ENCODE measurements around the gene KPNA6. TPM values are rescaled to one million over a fixed set of nuclear protein-coding genes. Genes with fewer than 3 reads are reported as not detected.

Gene KPNA6
- total RNA-seq, 1 donor from 2014 or later: 21.2 TPM

DNA sequence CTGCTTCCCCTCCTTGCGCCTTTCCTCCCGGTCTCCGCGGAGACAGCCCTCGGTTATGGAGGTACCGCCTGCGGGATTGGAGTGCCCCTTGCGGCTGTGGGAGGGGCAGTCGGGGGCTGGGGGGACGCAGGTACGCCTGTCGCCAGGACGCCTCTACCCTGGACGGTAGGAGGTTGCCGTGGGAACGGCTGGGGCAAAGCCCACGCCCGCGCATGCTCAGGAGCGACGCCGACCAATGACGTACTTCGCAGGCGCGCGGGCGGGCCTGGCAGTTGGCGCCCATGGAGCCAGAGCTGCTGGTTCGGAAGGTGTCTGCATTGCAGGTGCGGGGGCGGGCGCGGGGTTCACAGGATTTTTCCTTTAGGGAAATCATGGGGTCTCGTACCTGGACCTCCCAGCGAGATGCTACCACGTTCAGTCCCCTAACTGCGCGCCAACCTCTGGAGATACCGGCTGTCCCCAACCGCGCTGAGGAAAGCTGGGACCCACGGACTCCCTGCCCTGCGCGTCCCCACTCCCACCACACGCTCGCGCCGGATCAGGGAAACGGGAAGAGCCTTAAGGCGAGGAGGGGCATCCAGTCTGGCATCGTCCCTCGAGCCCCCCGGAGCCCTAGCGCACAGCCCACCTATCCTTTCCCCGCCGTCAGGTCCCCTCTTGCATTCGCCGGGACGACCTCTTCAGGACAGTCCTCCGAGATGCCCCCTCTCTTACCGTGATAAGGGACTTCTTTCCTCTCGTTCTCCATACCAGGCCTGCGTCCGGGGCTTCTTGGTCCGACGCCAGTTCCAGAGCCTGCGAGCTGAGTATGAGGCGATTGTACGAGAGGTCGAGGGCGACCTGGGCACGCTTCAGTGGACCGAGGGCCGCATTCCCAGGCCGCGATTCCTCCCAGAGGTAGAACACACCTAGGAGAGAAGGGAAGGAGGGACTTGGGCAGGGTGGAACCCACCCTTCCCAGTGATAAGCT is 97.8 kb downstream of the KPNA6 start, which contains the start of gene IQCC:
Gene IQCC (plus strand): TSS at position 271 of the 970 bp plus-strand sequence. CDS start 11 bp downstream, at position 282.
- FAIRE-seq: no peak
- DNase-seq (ENCODE audit: low spot score in 2 of 2): peak; percentile 83 to 95

DNA sequence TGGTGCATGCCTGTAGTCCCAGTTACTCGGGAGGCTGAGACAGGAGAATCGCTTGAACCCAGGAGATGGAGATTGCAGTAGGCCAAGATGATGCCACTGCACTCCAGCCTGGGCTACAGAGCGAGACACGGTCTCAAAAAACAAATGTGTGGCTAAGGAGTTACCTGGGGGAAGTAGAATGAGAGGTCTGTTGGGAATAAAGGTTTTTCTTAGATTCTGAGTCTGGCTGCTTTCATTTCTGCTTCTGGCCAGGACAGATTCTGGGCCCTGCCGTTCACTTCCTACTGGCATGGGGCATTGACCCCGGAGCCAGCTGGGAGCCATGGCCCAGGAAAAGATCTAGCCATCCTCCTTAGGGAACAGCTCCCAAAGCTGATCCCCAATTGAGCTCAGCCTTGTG is 100.6 kb downstream of the KPNA6 start:
- DNase-seq (ENCODE audit: low spot score in 2 of 2) (no peak), FAIRE-seq (no peak)

DNA sequence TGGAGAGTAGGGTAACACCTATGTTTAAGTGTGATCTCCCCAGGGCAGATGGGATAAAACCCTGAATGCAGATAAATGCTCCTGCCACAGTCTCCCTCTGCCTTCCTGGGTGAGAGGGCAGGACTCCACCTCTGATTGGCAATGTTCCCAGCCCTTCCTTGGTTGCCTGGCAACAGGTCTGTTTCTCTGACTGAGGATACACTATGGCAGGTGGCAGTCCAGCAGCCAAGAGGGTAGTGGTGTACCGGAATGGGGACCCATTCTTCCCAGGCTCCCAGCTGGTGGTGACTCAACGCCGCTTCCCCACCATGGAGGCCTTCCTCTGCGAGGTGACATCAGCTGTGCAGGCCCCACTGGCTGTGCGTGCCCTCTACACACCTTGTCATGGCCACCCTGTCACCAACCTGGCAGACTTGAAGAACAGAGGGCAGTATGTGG is 101.1 kb downstream of the KPNA6 start, which contains the start of gene DCDC2B:
Gene DCDC2B (plus strand): TSS at position 199 of the 438 bp plus-strand sequence. CDS start 5 bp downstream, at position 204.
- FAIRE-seq (no peak), DNase-seq (ENCODE audit: low spot score in 2 of 2) (no peak)

DNA sequence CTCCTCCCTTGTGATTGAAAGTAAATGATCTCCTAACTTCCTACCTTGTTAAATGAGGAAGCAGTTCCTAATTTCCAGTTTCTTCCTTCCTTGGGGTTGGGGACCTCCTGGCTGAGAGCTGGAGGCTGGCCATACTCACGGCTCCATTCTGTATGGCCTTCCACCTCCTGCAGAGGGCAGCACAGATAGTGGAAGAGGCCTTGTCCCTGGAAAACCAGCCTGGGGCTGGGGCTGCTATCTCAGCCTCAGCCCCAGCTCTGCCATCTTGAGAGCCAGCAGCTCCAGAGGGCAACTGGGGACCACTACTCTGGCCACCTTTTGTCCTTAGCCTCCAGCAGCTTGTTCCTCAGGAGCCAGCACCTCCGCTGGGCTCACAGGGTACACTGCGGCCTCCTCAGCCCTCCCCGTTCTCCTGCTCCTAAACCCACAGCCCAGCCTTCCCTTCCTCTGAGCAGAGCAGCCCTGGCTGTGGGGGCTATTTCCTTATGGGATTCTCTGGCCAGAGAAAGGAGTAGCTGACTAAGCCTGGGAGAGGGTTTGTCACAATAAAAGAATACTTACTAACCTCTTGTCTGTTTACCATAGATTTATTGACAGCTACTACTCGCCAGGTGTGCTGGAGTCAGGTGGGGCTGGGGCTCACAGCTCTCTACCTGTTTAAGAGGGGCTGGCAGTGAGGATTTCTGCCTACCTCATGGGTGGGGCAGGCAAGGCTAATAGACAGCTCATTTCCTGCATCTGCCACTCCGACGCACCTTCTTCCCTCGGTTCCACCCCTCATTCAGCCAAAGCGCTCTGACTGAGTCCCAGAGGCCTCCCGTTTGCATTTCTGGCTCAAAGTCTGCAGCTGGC is 108.0 kb downstream of the KPNA6 start:
- FAIRE-seq (no peak), DNase-seq (ENCODE audit: low spot score in 2 of 2) (peak in 1 of 2 donors; percentile 67)

DNA sequence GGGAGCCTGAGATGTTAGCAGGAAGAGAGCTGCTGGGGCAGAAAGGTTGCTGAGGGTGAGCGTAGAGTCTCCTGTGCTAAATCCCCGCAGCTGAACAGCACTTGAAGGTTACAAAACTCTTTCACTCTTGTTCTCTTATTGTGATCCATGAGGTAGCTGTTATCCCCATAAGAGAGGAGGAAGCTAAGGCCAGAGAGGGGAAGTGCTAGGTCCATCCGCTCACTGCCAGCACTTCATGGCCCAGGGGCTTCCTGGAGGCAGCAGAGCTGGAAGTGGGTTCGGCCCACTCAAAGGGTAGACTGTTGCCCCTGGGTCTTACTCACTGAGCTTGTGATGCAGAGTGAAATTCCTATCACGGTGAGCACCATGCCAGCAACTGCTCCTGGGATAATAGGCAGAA is 108.7 kb downstream of the KPNA6 start:
- no peak for FAIRE-seq
- no peak for DNase-seq (ENCODE audit: low spot score in 2 of 2)

DNA sequence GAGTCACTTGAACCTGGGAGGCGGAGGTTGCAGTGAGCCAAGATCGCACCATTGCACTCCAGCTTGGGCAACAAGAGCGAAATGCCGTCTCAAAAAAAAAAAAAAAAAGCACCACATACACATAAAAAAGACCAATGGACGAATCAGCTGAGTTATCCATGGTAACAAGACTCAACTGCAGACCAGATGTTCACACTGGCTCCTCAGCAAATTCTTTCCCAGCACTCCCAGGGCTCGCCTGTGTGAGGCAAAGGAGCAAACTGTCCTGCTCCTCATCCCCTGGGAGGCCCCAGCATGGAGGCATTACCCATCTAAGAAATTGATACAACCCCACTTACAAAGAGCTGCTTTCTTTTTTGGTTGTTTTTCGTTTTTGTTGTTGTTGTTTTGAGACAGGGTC is 111.2 kb downstream of the KPNA6 start:
- DNase-seq (ENCODE audit: low spot score in 2 of 2) (no peak), FAIRE-seq (no peak)

DNA sequence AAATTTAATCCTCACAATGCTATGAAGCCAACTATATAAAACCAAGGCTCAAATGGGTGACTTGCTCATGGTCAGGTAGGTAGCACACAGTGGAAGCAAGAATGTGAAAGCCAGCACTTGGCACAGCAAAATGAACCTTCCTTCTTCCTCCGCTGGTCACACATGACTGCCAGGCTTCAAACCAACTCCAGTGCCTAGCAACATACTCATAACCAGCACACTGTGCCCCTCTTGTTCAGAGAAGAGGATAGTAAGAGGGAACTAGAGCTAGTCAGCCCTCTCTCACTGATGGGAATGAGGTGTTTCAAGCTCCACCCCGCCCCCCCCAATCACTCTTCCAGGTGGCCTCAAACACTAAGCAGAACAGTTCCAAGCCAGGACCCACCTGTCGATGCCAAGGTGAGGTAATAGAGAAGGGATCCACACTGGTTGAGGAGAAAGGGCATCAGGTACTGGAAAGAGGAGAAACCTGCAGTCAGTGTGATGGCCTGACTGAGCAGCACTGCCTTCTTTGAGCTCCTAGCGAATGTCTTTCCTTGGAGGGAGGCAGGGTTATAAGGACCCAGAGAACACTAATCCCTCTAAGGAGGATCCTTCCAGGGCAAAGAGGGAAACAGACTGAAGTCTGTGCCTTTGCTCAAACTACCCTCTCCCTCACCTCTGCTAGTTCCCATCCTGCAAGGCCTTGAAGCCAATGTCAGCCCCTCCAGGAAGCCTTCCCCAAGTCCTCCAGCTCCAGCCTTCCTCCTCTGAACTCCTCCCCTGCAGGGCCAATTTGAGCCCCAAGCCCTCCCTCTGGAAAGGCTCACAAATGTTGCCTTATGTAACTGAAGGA is 113.1 kb downstream of the KPNA6 start:
- no peak for FAIRE-seq
- no peak for DNase-seq (ENCODE audit: low spot score in 2 of 2)

DNA sequence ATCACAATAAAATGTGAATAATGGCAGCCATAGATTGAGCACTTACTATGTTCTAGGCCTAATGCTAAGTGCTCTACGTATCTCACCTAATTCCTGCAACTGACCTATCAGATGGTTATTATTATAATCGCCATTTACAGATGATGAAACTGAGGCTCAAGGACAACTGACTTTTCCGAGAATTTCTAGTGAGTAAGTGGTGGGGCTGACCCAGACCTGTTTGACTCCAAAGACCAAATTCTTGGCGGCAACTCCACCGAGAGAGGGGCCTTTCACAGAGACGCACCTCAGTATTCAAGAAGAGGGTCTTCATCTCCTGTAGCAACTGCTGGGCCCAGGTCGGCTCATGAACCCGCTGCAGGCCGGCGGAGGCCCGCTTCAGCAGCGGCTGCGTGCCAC is 113.7 kb downstream of the KPNA6 start:
- FAIRE-seq: no peak
- DNase-seq (ENCODE audit: low spot score in 2 of 2): no peak

DNA sequence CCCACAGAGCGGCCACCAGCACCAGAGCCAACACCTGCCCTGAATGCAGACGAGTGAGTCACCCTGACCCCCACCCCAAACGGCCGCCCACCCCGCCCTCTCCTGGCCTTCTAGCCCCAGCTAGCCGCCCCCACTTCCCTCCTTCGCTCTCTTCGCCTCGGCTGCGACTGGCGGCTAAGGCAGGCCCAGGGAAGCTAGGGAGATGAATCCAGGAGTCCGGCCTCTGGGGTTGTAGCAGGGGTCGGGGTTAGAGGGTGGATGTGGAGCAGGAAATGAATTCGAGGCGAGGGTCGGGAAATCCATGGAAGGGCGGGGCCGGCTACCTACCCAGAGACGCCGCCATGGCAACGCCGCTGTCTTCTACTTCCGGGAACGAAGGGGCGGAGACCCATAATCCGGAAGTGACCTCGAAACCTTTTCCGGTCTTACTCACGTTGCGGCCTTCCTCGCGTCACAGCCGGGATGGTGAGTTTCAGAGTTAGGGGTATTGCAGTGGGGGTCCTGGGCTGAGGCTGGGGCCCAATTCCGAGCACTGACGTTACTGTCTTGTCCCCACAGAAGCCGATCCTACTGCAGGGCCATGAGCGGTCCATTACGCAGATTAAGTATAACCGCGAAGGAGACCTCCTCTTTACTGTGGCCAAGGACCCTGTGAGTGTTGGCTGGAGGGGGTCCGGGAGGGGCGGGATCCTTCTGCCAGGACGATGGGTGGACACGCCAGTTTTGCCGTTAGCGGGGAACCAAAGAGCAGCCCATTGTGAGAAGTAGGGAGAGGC is 114.3 kb downstream of the KPNA6 start, which contains the start of the genes EIF3I and TMEM234:
Gene EIF3I (plus strand): TSS at position 428 of the 776 bp plus-strand sequence. CDS start 35 bp downstream, at position 463.
Gene TMEM234 (minus strand): TSS at position 374 of the 776 bp plus-strand sequence. CDS start 31 bp downstream, at position 343.
- FAIRE-seq: no peak
- peak; percentile 86 to 97 for DNase-seq (ENCODE audit: low spot score in 2 of 2)

DNA sequence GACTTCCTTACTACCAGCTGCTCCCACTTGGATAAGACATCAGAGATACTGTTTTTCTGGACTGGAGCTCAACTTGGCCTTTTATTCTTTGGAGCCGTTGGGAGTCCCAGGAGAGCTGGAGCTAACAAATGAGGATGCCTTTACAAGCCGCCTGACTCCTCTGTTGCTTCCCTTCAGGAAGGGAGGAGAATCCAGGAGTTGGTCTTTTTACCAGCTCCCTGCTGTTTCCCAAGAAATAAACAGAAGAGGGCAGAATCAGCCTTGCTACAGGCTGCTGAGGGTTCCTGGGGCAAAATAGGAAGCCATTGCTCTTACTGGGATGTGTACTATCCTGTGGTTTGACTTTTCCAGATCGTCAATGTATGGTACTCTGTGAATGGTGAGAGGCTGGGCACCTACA is 115.8 kb downstream of the KPNA6 start:
- FAIRE-seq (no peak), DNase-seq (ENCODE audit: low spot score in 2 of 2) (no peak)

DNA sequence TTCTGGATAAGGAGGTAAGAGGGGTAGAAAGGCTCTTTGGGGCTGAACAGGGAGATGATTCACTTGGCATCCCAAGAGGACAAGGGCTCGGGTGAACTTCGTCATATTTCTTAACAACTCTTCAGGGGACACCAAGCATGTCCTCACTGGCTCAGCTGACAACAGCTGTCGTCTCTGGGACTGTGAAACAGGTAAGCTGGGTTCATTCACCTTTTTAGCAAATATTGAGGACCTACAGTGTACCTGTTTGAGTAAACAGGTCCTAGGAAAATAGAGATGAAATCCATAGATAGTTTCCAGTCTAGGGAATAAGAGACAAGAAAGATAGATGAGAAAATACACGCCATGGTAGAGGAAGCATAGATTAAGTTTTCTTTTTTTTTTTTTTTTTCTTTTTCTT is 116.4 kb downstream of the KPNA6 start:
- DNase-seq (ENCODE audit: low spot score in 2 of 2) (no peak), FAIRE-seq (no peak)

Small RNA genes within 50 kb of the gene (small RNA-seq; reads per million reads assigned to genes)
- gene MIR5585 (not detected), gene RF00017 (not detected)

Other genes with a start within 250 kb of the KPNA6 start
- 455 TPM for gene PTP4A2, start 169.7 kb upstream of the KPNA6 start, total RNA-seq
- gene KHDRBS1, start 94.2 kb upstream of the KPNA6 start, total RNA-seq: 105 TPM
- 5.3 TPM for gene TMEM39B, start 35.1 kb upstream of the KPNA6 start, total RNA-seq
- gene TXLNA, start 71.6 kb downstream of the KPNA6 start, total RNA-seq: 20.4 TPM
- gene CCDC28B, start 92.5 kb downstream of the KPNA6 start, total RNA-seq: 34.2 TPM
- 3.3 TPM for gene IQCC, start 97.6 kb downstream of the KPNA6 start, total RNA-seq
- gene DCDC2B, start 101.0 kb downstream of the KPNA6 start, total RNA-seq: not detected
- gene TMEM234, start 114.3 kb downstream of the KPNA6 start, total RNA-seq: 12.2 TPM
- gene EIF3I, start 114.4 kb downstream of the KPNA6 start, total RNA-seq: 98.6 TPM
- 0.41 TPM for gene FAM167B, start 139.2 kb downstream of the KPNA6 start, total RNA-seq
- not detected for gene LCK, start 143.2 kb downstream of the KPNA6 start, total RNA-seq
- gene HDAC1, start 184.0 kb downstream of the KPNA6 start, total RNA-seq: 19.6 TPM
- gene MARCKSL1, start 228.2 kb downstream of the KPNA6 start, total RNA-seq: 373 TPM